Colonic mucosa (tissue), 4 donors: ENCODE data around the gene ACRBP. TPM values are rescaled to one million over a fixed set of nuclear protein-coding genes. Genes with fewer than 3 reads are reported as not detected.

Experiments used
- DNase-seq: peaks from one replicate; pipeline ENCODE4 v3.0.0-alpha.2; 2020
- H3K27ac ChIP-seq: fragments of 200-600 bp; one replicate; pipeline ENCODE4 v1.8.0; 2021
- H3K27me3 ChIP-seq: fragments of 200-600 bp; one replicate; pipeline ENCODE4 v1.8.0; 2021
- H3K36me3 ChIP-seq: fragments of 200-600 bp; one replicate; pipeline ENCODE4 v1.8.0; 2021
- H3K4me1 ChIP-seq: fragments of 200-600 bp; one replicate; pipeline ENCODE4 v1.8.0; 2021; ENCODE audit warnings: mild to moderate bottlenecking
- H3K4me3 ChIP-seq: fragments of 200-600 bp; one replicate; pipeline ENCODE4 v1.8.0; 2021
- H3K9ac ChIP-seq, 2 donors: one replicate each; pipeline ENCODE4 v1.7.0; 2013; ENCODE audit warnings: control low read depth in 2 of 2, low read depth in 2 of 2, low read length in 2 of 2
- H3K9me3 ChIP-seq: fragments of 200-600 bp; one replicate; pipeline ENCODE4 v1.8.0; 2021
- CTCF ChIP-seq: fragments of 200-600 bp; IDR thresholded peaks from one replicate; pipeline ENCODE4 v1.8.0; 2022; ENCODE audit warnings: antibody characterized with exemption, mild to moderate bottlenecking
- intact Hi-C: fragments of 100-400 bp; cut with DNase I; formaldehyde crosslinking; loops from one replicate; pipeline ENCODE4 v1.14.1; 2022
- total RNA-seq, 2 donors: library from RNA; stranded (reverse); fragmentation: NEBNext Ultra II Directional in 1 of 2; extraction: Animal tissue kit (Norgen Biotek cat#: 25700) in 1 of 2; gene quantifications; one replicate each; pipeline ENCODE4 v1.2.1, GENCODE V29; 2021
- donor health status: healthy.
- donor health status: DM: no; HTN: no; CAD: no.
- donor health status: DM: no; HTN: no; CAD: no.

The ACRBP gene
- total RNA-seq, 2 donors from 2014 or later = 1.6 to 1.9 TPM

DNA sequence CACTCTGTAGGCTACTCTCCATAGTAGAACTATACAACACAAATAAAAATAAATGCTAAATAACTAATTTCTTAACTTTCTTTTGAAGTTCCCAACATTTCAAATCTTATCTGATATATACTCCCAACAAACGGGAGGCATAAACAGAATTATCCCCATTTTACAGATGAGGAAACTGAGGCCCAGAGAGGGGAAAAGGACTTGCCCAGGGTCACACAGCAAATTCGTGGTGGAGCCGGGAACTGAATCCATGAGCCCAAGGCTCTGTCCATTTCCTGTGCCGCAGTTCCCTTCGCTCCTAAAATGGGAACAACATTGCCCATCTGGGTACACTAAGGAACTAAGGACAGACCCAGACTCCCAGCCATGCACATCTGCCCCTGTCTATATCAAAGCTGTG is 29.7 kb upstream of the ACRBP start:
- H3K4me1 ChIP-seq = no peaks in the 10 kb centered on the region
- DNase-seq = no peak
- no peak overlapping the region for H3K27ac ChIP-seq
- intact Hi-C loops = no loop called here
- H3K9me3 ChIP-seq = no peaks in the 10 kb centered on the region
- H3K4me3 ChIP-seq = no peak overlapping the region
- TF ChIP-seq CTCF = no peak
- H3K36me3 ChIP-seq = peaks cover 47% of the 10 kb centered on the region
- no peaks in the 10 kb centered on the region for H3K27me3 ChIP-seq
- H3K9ac ChIP-seq = no peak overlapping the region

DNA sequence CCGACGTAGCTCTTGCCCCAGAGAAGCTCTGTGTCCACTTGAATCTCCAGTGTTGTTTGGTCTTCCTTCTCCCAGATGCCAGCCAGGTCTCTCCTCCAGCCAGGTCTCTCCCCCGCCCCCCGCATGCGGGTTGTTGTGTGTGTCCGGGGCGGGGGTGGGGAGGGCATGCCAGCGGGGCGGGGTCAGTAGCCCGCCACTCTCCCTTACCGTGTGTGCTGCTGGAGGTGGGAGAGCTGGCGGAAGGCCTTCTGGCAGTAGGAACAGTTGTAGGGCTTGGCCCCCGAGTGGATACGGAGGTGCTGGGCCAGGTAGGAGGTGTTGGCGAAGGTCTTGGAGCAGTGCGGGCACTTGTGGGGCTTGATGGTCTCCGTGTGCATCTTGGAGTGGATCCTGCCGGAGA is 24.9 kb upstream of the ACRBP start:
- no peak for DNase-seq
- intact Hi-C loops = no loop called here
- Histone ChIP-seq H3K27me3 (no peaks in the 10 kb centered on the region), H3K9ac (no peak overlapping the region), H3K27ac (no peak overlapping the region), H3K36me3 (peaks cover 56% of the 10 kb centered on the region), H3K9me3 (no peaks in the 10 kb centered on the region), H3K4me3 (no peak overlapping the region), H3K4me1 (no peaks in the 10 kb centered on the region)
- no peak for TF ChIP-seq CTCF

GRCh38 chr12:6667559-6668210 is 20.5 kb upstream of the ACRBP start:
- Histone ChIP-seq H3K27ac (no peak overlapping the region), H3K4me3 (no peak overlapping the region), H3K27me3 (no peaks in the 10 kb centered on the region), H3K4me1 (no peaks in the 10 kb centered on the region), H3K36me3 (peaks cover 46% of the 10 kb centered on the region), H3K9me3 (no peaks in the 10 kb centered on the region), H3K9ac (no peak overlapping the region)
- TF ChIP-seq CTCF = peak; percentile 14
- intact Hi-C loops = no loop called here
- DNase-seq = no peak

- intact Hi-C loops = no loop called here
- no peaks in the 10 kb centered on the region for H3K4me1 ChIP-seq
- H3K4me3 ChIP-seq = no peak overlapping the region
- H3K36me3 ChIP-seq = peaks cover 32% of the 10 kb centered on the region
- no peaks in the 10 kb centered on the region for H3K27me3 ChIP-seq
- H3K9me3 ChIP-seq = no peaks in the 10 kb centered on the region
- no peak for TF ChIP-seq CTCF
- no peak overlapping the region for H3K27ac ChIP-seq
- DNase-seq = no peak
- no peak overlapping the region for H3K9ac ChIP-seq
Observed at GRCh38 chr12:6666211-6666610, 19.0 kb upstream of the ACRBP start.

- H3K4me3 ChIP-seq = no peak overlapping the region
- no peak overlapping the region for H3K27ac ChIP-seq
- no peaks in the 10 kb centered on the region for H3K27me3 ChIP-seq
- no peak for TF ChIP-seq CTCF
- H3K9ac ChIP-seq = no peak overlapping the region
- H3K36me3 ChIP-seq = peaks cover 24% of the 10 kb centered on the region
- H3K9me3 ChIP-seq = no peaks in the 10 kb centered on the region
- no peaks in the 10 kb centered on the region for H3K4me1 ChIP-seq
- DNase-seq = no peak
- intact Hi-C loops = loop anchor here (5.0 kb wide), 1 partner anchor 57 kb away; the partner anchor contains the start of gene COPS7A
Observed at GRCh38 chr12:6664902-6665301, 17.7 kb upstream of the ACRBP start.
